Stimulated activated naive CD8-positive, alpha-beta T cell treated with anti-CD3 and anti-CD28 coated beads, Interleukin-15, Interleukin-2, amounts not matched to agents 100 U/mL and 50 U/mL, for 24 hours (primary cell): ENCODE measurements around the gene CD52.

Experiments used
- ATAC-seq: fragments of 150-1000 bp; cut with Tn5 transposase; one replicate; pipeline ENCODE4 v1.10.0; 2021
- DNase-seq: peaks from one replicate; pipeline ENCODE4 v3.0.0; 2021

The CD52 gene

DNA sequence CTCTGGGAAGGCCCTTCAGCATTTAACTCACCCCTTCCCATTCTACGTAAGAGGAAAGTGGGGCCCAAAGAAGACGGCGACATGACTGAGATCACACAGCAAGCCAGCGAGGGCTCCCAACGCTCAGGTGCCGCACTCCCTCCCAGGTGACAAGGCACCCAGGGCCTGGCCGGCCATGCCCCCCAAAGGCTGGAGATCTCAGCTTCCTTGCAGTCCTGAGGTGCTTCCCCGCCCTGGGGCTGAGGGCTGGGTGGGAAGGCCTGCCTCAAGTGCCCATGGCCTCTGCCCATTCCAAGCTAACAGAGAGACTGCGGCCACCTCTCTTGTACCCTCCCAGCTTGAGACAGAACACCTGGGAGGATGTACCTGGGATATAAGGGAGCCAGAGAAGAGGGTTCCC, 37.2 kb downstream of the CD52 start:
- no peak for DNase-seq

DNA sequence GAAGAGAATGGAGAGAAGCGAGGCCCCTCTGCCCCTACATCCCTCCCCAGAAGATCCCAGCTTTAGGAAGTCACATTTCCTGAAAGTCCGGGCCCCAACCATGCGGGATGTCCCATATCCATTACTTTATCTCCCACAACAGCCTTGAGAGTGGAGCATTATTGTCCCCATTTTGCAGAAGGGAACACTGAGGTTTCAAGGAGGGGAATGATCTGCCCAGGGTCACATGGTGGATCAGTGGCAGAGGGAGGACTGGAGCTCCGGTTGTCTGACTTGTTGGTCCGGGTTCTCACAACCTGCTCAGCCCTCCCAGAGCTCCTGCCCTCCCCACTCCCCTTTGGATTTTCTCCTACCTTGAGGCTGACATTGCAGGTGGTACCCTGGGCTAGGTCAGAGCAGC, 38.3 kb downstream of the CD52 start:
- DNase-seq = no peak
- ATAC-seq = no peak

More for the DNA sequence above, 37.2 kb downstream of the CD52 start:
- no peak for ATAC-seq

DNA sequence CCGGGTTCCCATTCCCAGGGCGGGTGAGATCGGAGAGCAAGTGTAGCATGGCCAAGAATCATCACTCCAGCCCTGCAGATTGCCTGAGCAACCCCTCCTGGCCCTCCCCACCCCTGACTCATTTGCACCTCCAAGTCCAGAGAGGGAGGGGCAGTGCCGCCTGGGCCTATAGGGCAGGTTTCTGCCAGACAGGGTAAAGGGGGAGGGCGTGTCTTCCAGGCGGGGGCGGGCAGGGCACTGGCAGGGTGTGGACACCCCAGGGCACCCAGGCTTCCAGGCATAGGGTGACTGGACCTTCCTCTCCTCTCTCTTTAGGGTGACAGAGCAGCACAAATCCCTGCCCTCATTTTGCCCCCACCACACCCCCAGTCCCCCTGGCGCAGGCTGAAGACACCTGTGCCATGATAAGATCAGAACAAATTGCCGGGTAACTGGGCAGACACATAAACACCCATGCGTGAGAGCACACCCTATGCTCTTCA, 39.4 kb downstream of the CD52 start:
- DNase-seq = no peak

DNA sequence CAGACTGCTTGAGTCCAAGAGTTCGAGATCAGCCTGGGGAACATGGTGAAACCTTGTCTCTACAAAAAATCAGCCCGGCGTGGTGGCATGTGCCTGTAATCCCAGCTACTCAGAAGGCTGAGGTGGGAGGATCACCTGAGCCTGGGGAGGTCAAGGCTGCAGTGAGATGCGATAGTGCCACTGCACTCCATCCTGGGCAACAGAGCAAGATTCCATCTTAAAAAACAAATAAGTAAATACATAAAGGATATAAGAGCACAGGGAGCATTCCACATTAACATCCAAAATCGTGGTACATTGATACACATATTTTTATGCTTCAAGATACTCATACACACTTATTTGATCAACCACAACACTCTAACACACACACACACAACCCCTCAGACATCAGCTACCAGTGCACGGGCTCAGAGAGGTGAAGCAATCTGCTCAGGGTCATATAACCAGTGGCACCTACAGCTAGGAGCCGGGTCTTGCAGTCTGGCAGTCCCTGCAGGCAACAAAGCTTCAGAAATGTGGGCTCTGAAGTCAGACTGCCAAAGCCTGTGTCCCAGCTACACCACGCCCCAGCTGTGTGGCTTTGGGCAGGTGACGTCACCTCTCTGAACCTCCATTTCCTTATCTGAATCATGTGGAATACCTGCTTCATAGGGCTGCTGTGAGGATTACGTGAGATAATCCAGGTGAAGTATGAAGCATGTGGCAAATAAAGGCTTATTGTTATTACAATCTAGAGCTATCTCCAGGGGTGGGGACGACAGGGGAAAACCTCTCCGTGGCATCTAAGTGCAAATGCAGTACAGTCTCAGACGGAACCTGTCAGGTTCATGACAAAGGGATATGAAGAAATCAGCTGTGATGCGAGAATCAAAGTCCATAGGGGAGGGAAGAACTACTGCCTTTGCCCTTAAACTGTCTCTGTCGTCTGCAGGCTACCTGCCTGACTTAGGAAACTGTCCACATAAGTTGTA, 40.9 kb downstream of the CD52 start:
- peak; percentile 69 for DNase-seq

More for the DNA sequence above, 39.4 kb downstream of the CD52 start:
- ATAC-seq = no peak

DNA sequence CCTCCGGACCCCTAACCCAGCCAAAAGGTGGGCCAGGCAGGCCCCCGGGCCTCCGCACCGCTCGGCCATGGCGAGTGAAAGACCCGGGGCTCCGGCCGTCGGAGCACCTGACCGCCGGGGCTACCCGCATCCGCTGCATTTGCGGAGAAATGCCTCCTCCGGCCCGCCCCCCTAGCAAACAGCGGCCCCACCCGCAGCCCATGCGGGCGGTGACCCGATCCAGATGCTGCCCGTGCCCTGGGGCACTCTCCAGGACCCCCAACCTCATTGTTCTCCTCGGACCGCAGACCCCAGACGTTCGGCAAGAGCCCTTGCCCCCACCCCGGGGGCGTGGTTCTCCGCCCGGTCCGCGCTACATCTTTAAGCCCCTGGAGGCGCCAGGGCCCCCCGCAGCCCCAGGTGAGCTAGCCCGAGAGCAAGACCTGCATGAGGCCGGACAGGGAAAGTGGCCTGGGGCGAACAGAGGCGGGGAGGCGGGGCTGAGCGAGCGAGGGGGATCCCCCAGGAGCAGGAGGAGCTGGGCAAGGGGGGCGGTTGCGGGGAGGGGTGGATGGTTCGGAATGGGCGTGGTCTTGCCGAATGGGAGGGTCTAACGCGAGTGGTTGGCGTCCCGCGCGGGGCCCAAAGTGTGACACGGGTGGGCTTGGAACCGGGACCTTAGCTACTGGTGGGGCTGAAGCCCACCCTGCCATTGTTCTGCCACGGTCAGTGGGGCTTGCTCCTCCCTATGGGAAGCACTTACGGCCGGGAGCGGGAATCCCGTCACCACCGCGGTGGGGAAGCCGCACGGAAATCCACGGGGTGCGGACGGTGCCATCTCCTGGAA, 42.4 kb downstream of the CD52 start:
- DNase-seq (peak; percentile 66), ATAC-seq (no peak)

More for the DNA sequence above, 40.9 kb downstream of the CD52 start:
- ATAC-seq = peak; percentile 79

DNA sequence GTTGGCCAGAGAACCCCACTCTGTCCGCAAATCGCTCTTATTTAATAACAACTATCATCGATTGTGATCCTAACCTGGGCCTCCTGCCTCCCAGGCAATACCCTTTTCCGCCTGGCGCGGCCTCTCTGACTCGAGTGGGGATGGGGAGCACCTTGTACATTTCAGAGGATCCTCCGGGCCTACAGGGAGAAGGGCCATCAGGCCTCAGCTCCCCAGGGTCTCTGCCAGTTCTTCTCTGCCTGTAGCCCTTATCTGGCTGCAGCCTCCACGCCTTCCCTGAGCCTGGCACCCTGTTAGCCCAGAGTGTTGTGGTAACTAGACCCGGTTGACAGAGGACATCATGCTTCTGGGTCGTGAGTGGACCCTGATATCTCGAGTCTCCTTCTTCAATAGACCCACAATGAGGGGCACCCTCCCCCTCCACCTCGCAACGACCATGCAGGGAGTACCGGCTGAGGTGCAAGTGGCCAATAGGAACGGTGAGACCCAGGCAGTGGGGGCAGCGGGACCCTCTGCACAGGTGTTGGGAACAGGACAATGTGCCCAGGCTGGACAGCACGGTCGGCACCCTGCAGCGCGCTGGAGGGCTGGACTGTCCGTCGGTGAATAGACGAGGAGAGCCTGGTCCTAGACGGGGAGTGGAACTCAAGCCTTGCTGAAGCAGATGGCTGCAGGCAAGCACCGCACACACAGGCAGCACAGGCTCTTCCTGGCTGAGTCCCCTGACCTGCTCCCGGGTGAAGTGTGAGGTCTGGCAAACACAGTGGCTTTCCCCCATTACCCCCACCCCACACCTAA, 43.2 kb downstream of the CD52 start:
- DNase-seq (no peak), ATAC-seq (no peak)

DNA sequence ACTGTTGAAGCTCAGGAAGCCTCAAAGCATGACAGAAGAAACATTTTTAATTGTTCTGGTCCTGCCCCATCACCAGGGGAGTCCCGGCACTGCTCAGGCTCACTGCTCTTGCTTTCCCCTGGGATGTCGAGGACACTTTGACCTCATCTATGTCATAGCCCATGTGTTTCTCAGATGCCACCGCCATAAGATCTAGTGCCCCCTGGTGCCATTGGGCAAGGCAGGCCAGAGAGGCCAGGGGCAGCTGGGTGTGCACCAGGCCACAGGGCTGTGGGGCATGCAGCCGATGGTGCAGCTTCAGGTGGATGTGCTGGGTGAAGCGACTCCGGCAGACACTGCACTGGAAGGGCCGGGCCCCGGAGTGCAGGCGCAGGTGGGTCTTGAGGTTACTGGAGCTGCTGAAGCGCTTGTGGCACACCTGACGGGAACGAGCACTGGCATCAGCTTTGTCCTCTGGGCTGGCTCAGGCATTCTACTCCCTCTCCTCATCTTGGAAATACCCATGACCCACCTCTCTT, 43.9 kb downstream of the CD52 start:
- DNase-seq = no peak

DNA sequence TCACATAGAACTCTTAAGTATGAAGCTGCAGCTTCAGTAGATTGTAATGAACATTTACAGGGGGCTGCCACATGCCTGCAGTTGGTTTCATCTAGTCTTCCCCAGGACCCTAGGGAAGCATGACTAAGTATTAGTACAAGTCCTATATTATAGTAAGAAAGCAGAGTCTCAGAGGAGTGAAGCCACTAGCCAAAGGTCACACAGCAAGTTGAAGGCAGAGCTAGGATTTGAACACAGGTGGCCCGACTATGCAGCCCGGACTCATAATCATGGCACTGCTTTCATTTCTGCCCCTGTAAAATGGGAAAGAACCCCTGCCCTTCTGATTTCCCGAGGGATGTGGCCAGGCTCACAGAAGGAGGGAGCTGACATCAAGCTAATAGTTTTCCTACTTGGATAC, 44.6 kb downstream of the CD52 start:
- ATAC-seq (no peak), DNase-seq (no peak)

More for the DNA sequence above, 43.9 kb downstream of the CD52 start:
- ATAC-seq = no peak

DNA sequence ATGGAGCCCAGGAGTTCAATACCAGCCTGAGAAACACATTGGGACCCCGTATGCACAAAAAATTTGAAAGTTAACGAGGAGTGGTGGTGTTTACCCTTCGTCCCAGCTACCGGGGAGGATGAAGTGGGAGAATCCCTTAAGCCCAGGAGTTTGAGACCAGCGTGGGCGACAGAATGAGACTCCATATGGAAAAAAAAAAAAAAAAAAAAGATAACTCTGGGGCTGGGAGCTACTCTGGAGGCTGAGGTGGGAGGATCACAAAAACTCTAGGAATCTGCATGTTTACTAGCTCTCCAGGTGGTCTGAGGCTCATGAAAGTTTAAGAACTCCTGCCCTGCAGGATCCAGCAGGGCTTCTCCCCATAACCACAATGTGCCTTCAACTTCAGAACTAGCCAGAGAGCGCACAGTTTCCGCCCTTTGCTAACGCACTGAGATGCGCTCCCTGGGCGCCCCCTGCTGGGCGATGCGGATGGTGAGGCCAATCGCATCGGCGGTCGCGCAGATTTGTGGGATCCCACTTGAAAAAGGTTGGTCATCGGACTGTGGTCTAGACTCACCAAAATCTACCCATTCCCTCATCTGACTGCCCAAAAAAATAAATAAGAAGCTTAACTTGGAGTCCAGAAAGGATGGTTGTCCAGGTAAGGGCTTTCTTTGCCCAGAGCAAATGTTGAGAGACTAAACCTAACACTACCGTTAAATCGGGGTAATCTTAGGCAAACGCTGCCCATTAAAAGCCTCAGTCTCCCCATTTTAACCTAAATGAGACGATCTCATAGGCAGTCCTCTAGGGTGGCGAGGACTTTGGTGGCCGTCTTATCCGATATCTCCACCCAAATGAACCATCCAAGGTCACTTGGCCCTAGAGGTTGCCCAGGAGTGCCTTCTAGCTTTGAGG, 46.0 kb downstream of the CD52 start:
- peak; percentile 71 for ATAC-seq

DNA sequence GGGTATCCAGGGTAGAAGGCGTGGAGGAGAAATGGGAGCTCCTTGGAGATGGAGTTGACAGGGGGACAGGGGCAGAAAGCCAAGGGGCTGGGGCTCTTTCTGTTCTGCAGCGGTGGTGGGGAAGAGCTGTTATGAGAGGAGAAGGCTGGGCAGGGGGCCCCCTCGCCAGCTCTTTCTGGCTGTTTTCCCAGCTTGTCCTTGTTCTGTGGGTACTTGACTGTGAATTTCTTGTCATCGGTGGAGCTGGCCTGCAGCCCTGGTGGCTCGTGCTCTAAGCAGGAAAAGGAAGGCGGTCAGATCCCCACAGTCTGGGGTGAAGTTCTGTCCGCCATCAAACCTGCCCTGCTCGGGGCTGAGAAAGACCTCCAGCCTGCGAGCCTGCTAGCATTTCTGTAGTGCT, 47.2 kb downstream of the CD52 start:
- ATAC-seq (no peak), DNase-seq (no peak)

More for the DNA sequence above, 46.0 kb downstream of the CD52 start:
- DNase-seq = peak; percentile 93

DNA sequence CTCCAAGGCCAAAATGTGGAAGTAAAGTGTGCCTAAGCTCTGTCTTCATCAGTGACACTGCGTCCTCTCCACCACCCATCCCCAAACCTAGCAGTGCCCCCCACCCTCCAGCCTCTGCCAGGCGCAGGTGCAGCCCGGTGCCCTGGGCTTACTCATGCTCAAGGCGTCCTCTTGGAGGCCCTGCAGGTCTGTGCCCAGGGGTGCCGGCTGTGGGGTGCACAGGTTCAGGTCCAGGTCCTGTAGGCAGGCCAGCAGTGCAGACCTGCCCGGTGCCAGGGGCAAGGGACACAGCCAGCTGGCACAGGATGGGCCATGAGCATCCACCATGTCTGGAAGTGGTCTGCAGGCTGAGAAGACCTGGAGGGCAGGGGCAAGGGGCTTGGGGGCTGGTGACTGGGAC, 49.7 kb downstream of the CD52 start:
- DNase-seq = no peak
- no peak for ATAC-seq

DNA sequence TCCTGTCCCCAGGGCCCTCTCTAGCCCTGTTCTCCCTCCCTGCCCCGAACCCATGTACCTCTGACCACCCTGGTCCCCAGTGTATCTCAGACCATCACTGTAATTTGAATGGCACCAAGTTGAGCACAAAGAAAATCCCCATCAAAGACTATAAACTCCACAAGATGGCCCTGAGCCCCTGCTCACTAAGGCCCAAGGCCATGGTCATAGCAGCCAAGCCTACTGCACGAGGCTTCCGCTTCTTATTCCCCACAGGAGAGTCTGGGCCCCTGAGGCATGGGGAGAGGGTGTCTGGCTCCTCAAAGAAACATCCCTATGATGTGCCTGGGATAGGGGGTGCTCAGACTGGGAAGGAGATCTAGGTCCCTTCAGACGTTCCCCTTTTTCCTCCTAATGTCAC, 50.2 kb downstream of the CD52 start:
- DNase-seq = no peak
- no peak for ATAC-seq

DNA sequence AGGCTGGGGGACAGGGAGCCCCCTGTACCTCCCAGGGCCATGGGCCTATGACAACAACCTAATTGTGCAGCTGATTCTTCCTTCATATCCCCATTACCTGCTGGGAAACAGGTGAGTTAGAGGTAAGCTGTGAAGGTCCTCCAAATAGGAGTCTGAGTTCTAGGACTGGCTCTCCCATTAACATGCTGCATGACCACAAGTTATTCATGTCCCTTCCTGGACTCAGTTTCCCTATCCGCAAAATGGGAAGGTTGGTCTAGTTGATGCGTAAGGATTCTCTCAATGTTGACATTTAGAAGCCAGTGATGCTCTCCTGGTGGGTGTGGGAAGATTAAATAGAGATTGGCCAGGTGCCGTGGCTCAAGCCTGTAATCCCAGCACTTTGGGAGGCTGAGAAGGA, 50.7 kb downstream of the CD52 start:
- ATAC-seq (no peak), DNase-seq (no peak)
